ENCODE results near the gene ACER1. TPM values are rescaled to one million over a fixed set of nuclear protein-coding genes. Genes with fewer than 3 reads are reported as not detected.

ACER1 gene
- total and polyA plus RNA-seq, 2 of the 13 experiments (the other 11 are each of a cell fraction or from before 2014, with no cell fraction given): not detected

DNA sequence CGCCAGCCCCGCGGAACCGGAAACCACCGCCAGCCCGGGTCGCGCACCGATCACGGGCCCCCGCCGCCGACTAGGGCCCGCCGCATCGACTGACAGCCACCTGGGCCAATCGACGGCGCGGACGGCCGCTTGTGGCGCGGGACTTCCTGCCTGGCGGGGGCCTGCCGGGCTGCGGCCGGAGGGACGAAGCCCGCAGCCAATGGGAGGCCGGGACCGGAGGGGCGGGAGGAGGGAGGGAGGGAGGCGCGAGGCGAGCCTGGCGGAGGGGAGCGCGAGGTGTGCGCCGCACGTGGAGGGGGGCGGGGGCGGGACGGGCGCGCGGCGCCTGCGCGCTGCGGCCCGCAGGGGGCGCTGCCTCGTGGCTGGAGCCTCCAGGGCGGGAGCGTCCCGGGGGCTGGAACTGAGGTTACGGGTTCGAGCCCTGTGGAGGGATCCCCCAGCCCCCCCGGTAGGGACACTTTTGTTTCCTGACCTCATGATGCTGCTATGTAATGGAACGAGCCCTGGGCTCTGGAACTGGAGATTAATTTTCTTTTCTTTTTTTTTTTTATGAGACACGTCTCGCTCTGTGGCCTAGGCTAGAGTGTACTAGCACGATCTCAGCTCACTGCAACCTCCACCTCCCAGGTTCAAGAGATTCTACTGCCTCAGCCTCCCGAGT, 53.4 kb downstream of the ACER1 start, which contains the start of gene MLLT1 (continued):
- TF ChIP-seq, protein P1, sequence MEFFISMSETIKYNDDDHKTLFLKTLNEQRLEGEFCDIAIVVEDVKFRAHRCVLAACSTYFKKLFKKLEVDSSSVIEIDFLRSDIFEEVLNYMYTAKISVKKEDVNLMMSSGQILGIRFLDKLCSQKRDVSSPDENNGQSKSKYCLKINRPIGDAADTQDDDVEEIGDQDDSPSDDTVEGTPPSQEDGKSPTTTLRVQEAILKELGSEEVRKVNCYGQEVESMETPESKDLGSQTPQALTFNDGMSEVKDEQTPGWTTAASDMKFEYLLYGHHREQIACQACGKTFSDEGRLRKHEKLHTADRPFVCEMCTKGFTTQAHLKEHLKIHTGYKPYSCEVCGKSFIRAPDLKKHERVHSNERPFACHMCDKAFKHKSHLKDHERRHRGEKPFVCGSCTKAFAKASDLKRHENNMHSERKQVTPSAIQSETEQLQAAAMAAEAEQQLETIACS (CRISPR knock-in tag; IDR thresholded peaks at IDR 0.05): no peak
- TF ChIP-seq ZSCAN25 (CRISPR knock-in tag; IDR thresholded peaks at IDR 0.05) (0 out of 2 replicates have a peak, but pooled peaks have one; percentile 45), ZKSCAN8 (CRISPR knock-in tag; IDR thresholded peaks at IDR 0.05; ENCODE audit: borderline replicate concordance) (no peak), HOXA9 (CRISPR knock-in tag; IDR thresholded peaks at IDR 0.05; ENCODE audit: borderline replicate concordance) (no peak), ZNF558 (CRISPR knock-in tag; IDR thresholded peaks at IDR 0.05; ENCODE audit: borderline replicate concordance) (peak; percentile 50; the same call in 1 of the 2 replicates), ZMAT3 (CRISPR knock-in tag; conservative IDR thresholded peaks at IDR 0.05) (peak; percentile 84), THAP11 (CRISPR knock-in tag; IDR thresholded peaks at IDR 0.05) (peak; percentile 85), ZNF331 (CRISPR knock-in tag; IDR thresholded peaks at IDR 0.05) (peak; percentile 65; the same call in 1 of the 2 replicates), REPIN1 (CRISPR knock-in tag; IDR thresholded peaks at IDR 0.05; ENCODE audit: borderline replicate concordance, low read depth) (no peak), PAF1 (CRISPR knock-in tag; IDR thresholded peaks at IDR 0.05) (no peak), ZNF772 (CRISPR knock-in tag; IDR thresholded peaks at IDR 0.05) (no peak), ZC3H13 (CRISPR knock-in tag; IDR thresholded peaks at IDR 0.05) (peak; percentile 44; the same call in 1 of the 2 replicates), WIZ (CRISPR knock-in tag; IDR thresholded peaks at IDR 0.05) (0 out of 2 replicates have a peak, but pooled peaks have one; percentile 25), SRSF9 (IDR thresholded peaks at IDR 0.05; ENCODE audit: borderline replicate concordance, insufficient read depth, low read depth, low read length, poor library complexity, severe bottlenecking) (no peak), ZFP1 (CRISPR knock-in tag; IDR thresholded peaks at IDR 0.05) (no peak), ZNF530 (CRISPR knock-in tag; IDR thresholded peaks at IDR 0.05; ENCODE audit: low read depth) (no peak), CERS6 (CRISPR knock-in tag; IDR thresholded peaks at IDR 0.05) (no peak), ZNF614 (CRISPR knock-in tag; IDR thresholded peaks at IDR 0.05; ENCODE audit: borderline replicate concordance) (0 out of 2 replicates have a peak, but pooled peaks have one; percentile 46), PHB2 (IDR thresholded peaks at IDR 0.05; ENCODE audit: partially characterized antibody) (no peak), CC2D1A (CRISPR knock-in tag; IDR thresholded peaks at IDR 0.05) (no peak), TOPORS (CRISPR knock-in tag; IDR thresholded peaks at IDR 0.05) (0 out of 2 replicates have a peak, but pooled peaks have one; percentile 46), HNRNPK (IDR thresholded peaks at IDR 0.05; ENCODE audit: low read depth, low read length, poor library complexity, severe bottlenecking) (peak; percentile 65), PTBP1 (IDR thresholded peaks at IDR 0.05; ENCODE audit: low read depth, low read length, poor library complexity, severe bottlenecking) (no peak), ZNF460 (CRISPR knock-in tag; IDR thresholded peaks at IDR 0.05; ENCODE audit: borderline replicate concordance) (no peak), FOXM1 (CRISPR knock-in tag; IDR thresholded peaks at IDR 0.05) (no peak), ZNF883 (CRISPR knock-in tag; IDR thresholded peaks at IDR 0.05; ENCODE audit: not compliant biosample characterization) (peak; percentile 78), ZNF264 (CRISPR knock-in tag; IDR thresholded peaks at IDR 0.05) (no peak), CBX1 (IDR thresholded peaks at IDR 0.05; ENCODE audit: low read depth) (no peak)
- TF ChIP-seq, protein P2, sequence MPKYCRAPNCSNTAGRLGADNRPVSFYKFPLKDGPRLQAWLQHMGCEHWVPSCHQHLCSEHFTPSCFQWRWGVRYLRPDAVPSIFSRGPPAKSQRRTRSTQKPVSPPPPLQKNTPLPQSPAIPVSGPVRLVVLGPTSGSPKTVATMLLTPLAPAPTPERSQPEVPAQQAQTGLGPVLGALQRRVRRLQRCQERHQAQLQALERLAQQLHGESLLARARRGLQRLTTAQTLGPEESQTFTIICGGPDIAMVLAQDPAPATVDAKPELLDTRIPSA (CRISPR knock-in tag; IDR thresholded peaks at IDR 0.05; ENCODE audit: borderline replicate concordance): 0 out of 2 replicates have a peak, but pooled peaks have one; percentile 26
